22Rv1 (cell line): ENCODE data around the gene TMEM33.

Experiments
- H3K27ac ChIP-seq: fragments of 450-650 bp; 2 replicates; pipeline ENCODE4 v1.5.1; 2017
- CTCF ChIP-seq: fragments of 450-650 bp; IDR thresholded peaks from 2 replicates; pipeline ENCODE4 v1.5.1; 2017; ENCODE audit warnings: mild to moderate bottlenecking
- ZFX ChIP-seq: fragments of 450-650 bp; IDR thresholded peaks from 2 replicates; pipeline ENCODE4 v1.6.1; 2017; ENCODE audit warnings: antibody characterized with exemption, borderline replicate concordance

Gene TMEM33

GRCh38 chr4:41994461-41994985 is 59.3 kb downstream of the TMEM33 start:
- TF ChIP-seq ZFX (no peak), CTCF (no peak)

GRCh38 chr4:41998019-41998418 is 62.8 kb downstream of the TMEM33 start:
- no peak overlapping the region for H3K27ac ChIP-seq
- TF ChIP-seq CTCF = no peak
- no peak for TF ChIP-seq ZFX

More at GRCh38 chr4:41994461-41994985, 59.3 kb downstream of the TMEM33 start:
- H3K27ac ChIP-seq = no peak overlapping the region

GRCh38 chr4:41999321-41999720 is 64.1 kb downstream of the TMEM33 start:
- H3K27ac ChIP-seq = no peak overlapping the region
- TF ChIP-seq ZFX (no peak), CTCF (no peak)

GRCh38 chr4:42008011-42008786 is 73.0 kb downstream of the TMEM33 start:
- TF ChIP-seq CTCF (no peak), ZFX (no peak)

More at GRCh38 chr4:42008011-42008786, 73.0 kb downstream of the TMEM33 start:
- no peak overlapping the region for H3K27ac ChIP-seq
